GM23338 (cell line): ENCODE measurements around the gene ZGLP1. TPM values are rescaled to one million over a fixed set of nuclear protein-coding genes. Genes with fewer than 3 reads are reported as not detected.

Source experiments
- ATAC-seq: fragments of 200-7000 bp; cut with Tn5 transposase; 3 replicates; pipeline ENCODE4 v1.9.1; 2020
- DNase-seq: peaks from one replicate; pipeline ENCODE4 v3.0.0-alpha.2; 2015; ENCODE audit warnings: low spot score
- H2AFZ ChIP-seq: fragments of 200-600 bp; sonication (generic); 2 replicates; pipeline ENCODE4 v1.8.0; 2016; ENCODE audit warnings: antibody characterized with exemption, mild to moderate bottlenecking, moderate library complexity
- H3F3A ChIP-seq: fragments of 200-600 bp; sonication (generic); replicated peaks from 2 replicates; pipeline ENCODE4 v1.8.0; 2017; ENCODE audit warnings: antibody characterized with exemption, mixed run types, low read depth
- H3K27ac ChIP-seq: fragments of 200-600 bp; sonication (generic); 2 replicates; pipeline ENCODE4 v1.6.1; 2016; ENCODE audit warnings: low read depth
- H3K27me3 ChIP-seq: fragments of 200-600 bp; sonication (generic); 2 replicates; pipeline ENCODE4 v1.8.0; 2016; ENCODE audit warnings: mild to moderate bottlenecking, mixed run types, moderate library complexity; ENCODE audit not compliant: insufficient read depth
- H3K36me3 ChIP-seq: fragments of 200-600 bp; sonication (generic); 2 replicates; pipeline ENCODE4 v1.8.0; 2016; ENCODE audit warnings: mild to moderate bottlenecking; ENCODE audit not compliant: insufficient read depth
- H3K4me1 ChIP-seq: fragments of 200-600 bp; sonication (generic); 2 replicates; pipeline ENCODE4 v1.8.0; 2016; ENCODE audit warnings: mild to moderate bottlenecking, moderate library complexity; ENCODE audit not compliant: insufficient read depth
- H3K4me2 ChIP-seq: fragments of 200-600 bp; sonication (generic); 2 replicates; pipeline ENCODE4 v1.7.1; 2017; ENCODE audit warnings: mixed run types
- H3K4me3 ChIP-seq: fragments of 200-600 bp; sonication (generic); 2 replicates; pipeline ENCODE4 v1.6.1; 2016; ENCODE audit warnings: mixed run types
- H3K79me2 ChIP-seq: fragments of 200-600 bp; sonication (generic); replicated peaks from 2 replicates; pipeline ENCODE4 v1.8.0; 2017; ENCODE audit warnings: mild to moderate bottlenecking; ENCODE audit not compliant: insufficient read depth
- H3K9me2 ChIP-seq: fragments of 200-600 bp; sonication (generic); 2 replicates; pipeline ENCODE4 v1.8.0; 2017; ENCODE audit not compliant: insufficient read depth
- H4K20me1 ChIP-seq: fragments of 200-600 bp; sonication (generic); replicated peaks from 2 replicates; pipeline ENCODE4 v1.8.0; 2017; ENCODE audit warnings: mild to moderate bottlenecking; ENCODE audit not compliant: insufficient read depth
- H3K27ac Mint-ChIP-seq: 2 replicates; pipeline ENCODE4 v1.8.0; 2020; ENCODE audit warnings: inconsistent platforms, mild to moderate bottlenecking, moderate library complexity, mixed read lengths
- H3K27me3 Mint-ChIP-seq: 3 replicates; pipeline ENCODE4 v1.8.0; 2022; ENCODE audit warnings: low read depth, mild to moderate bottlenecking, moderate library complexity, mixed read lengths, inconsistent platforms; ENCODE audit not compliant: insufficient read depth, poor library complexity
- H3K36me3 Mint-ChIP-seq: 3 replicates; pipeline ENCODE4 v1.8.0; 2021; ENCODE audit warnings: low read depth, mild to moderate bottlenecking, inconsistent platforms, moderate library complexity, mixed read lengths
- H3K4me1 Mint-ChIP-seq: 3 replicates; pipeline ENCODE4 v1.8.0; 2020; ENCODE audit warnings: mild to moderate bottlenecking, inconsistent platforms, mixed read lengths
- H3K4me3 Mint-ChIP-seq: 3 replicates; pipeline ENCODE4 v1.8.0; 2021; ENCODE audit warnings: moderate library complexity, mild to moderate bottlenecking, inconsistent platforms, mixed read lengths
- H3K9me3 Mint-ChIP-seq: 3 replicates; pipeline ENCODE4 v1.8.0; 2020; ENCODE audit warnings: moderate library complexity, mild to moderate bottlenecking, inconsistent platforms, mixed read lengths
- CREB1 ChIP-seq: fragments of 250-450 bp; sonication (Bioruptor Pico); IDR thresholded peaks from 2 replicates; pipeline ENCODE4 v1.5.0; 2020; ENCODE audit warnings: low read depth, mild to moderate bottlenecking, moderate library complexity
- CTCF ChIP-seq, 2 experiments: fragments of 200-600 bp in 1 of 2; sonication (generic) in 1 of 2; conservative IDR thresholded peaks; 2 replicates each; pipeline versions ENCODE4 v1.5.1 to v1.6.1; 2016 to 2017; ENCODE audit warnings: antibody characterized with exemption in 2 of 2, low read depth in 2 of 2, mild to moderate bottlenecking in 2 of 2, moderate library complexity in 1 of 2
- ETS1 ChIP-seq: IDR thresholded peaks from 2 replicates; pipeline ENCODE4 v1.6.1; 2016; ENCODE audit warnings: antibody characterized with exemption
- EZH2 ChIP-seq: fragments of 200-600 bp; sonication (generic); IDR thresholded peaks from one replicate; pipeline ENCODE4 v1.8.0; 2017; ENCODE audit warnings: antibody characterized with exemption, mild to moderate bottlenecking, low read depth; ENCODE audit not compliant: unreplicated experiment
- EZH2phosphoT487 ChIP-seq: fragments of 200-600 bp; sonication (generic); IDR thresholded peaks from one replicate; pipeline ENCODE4 v1.8.1; 2018; ENCODE audit warnings: antibody characterized with exemption; ENCODE audit not compliant: unreplicated experiment
- NANOG ChIP-seq: IDR thresholded peaks from 2 replicates; pipeline ENCODE4 v1.6.1; 2016; ENCODE audit warnings: antibody characterized with exemption, borderline replicate concordance
- POLR2AphosphoS5 ChIP-seq: IDR thresholded peaks from 2 replicates; pipeline ENCODE4 v1.6.1; 2016; ENCODE audit warnings: antibody characterized with exemption, low read depth
- REST ChIP-seq: IDR thresholded peaks from one replicate; pipeline ENCODE4 v1.6.1; 2018; ENCODE audit warnings: antibody characterized with exemption; ENCODE audit not compliant: unreplicated experiment
- ZNF114 ChIP-seq: fragments of 250-450 bp; sonication (Bioruptor Pico); IDR thresholded peaks from 2 replicates; pipeline ENCODE4 v1.5.0; 2020; ENCODE audit warnings: mild to moderate bottlenecking, moderate library complexity
- ZNF331 ChIP-seq: fragments of 250-450 bp; sonication (Bioruptor Pico); IDR thresholded peaks from 2 replicates; pipeline ENCODE4 v1.5.0; 2020; ENCODE audit warnings: low read depth, mild to moderate bottlenecking, moderate library complexity
- polyA plus RNA-seq: library from polyadenylated mRNA; unstranded; fragments of >200 nt; fragmentation: Nextera tagmentation; extraction: Ambion mirVana; gene quantifications from 2 replicates; pipeline ENCODE4 v1.2.1, GENCODE V29; 2016
- total RNA-seq: library from RNA; depleted of rRNA; stranded (reverse); fragments of >200 nt; shearing (Covaris generic); gene quantifications from 2 replicates; pipeline ENCODE4 v1.2.3, GENCODE V29; 2014

ZGLP1 gene
- total and polyA plus RNA-seq, 2 experiments from 2014 or later = 1.5 to 5.3 TPM

- Histone ChIP-seq H3F3A (peaks cover 12% of the 10 kb centered on the region), H3K27me3 (no peaks in the 10 kb centered on the region), H3K9me2 (no peaks in the 10 kb centered on the region), H3K79me2 (peaks cover 6% of the 10 kb centered on the region), H3K27ac (peak within 1 kb of the TSS; percentile 83; the same call in 1 of the 2 replicates), H2AFZ (peak within 1 kb of the TSS; percentile 96), H3K4me1 (peaks cover 12% of the 10 kb centered on the region; the same call in 1 of the 2 replicates), H4K20me1 (peaks cover 3% of the 10 kb centered on the region; the same call in 1 of the 2 replicates), H3K4me2 (peak within 1 kb of the TSS; percentile 92), H3K36me3 (peaks cover 3% of the 10 kb centered on the region; the same call in 1 of the 2 replicates), H3K4me3 (peak within 1 kb of the TSS; percentile 92)
- Mint-ChIP-seq H3K4me3 (peak within 1 kb of the TSS; percentile 94), H3K27ac (peak within 1 kb of the TSS; percentile 92), H3K9me3 (no peaks in the 10 kb centered on the region), H3K36me3 (peaks cover 32% of the 10 kb centered on the region), H3K4me1 (peaks cover 13% of the 10 kb centered on the region; the same call in 2 of the 3 replicates), H3K27me3 (peaks cover 12% of the 10 kb centered on the region)
- peak; percentile 90 for ATAC-seq
- peak; percentile 95 for DNase-seq
- TF ChIP-seq ZNF331 (CRISPR knock-in tag) (no peak), ETS1 (0 out of 2 replicates have a peak, but pooled peaks have one; percentile 35), POLR2AphosphoS5 (peak; percentile 86), EZH2 (no peak), ZNF114 (CRISPR knock-in tag) (no peak)
Measured at GRCh38 chr19:10315335-10316214, 6.0 kb upstream of the ZGLP1 start, which contains the start of gene FDX2. Gene FDX2, minus strand, starts transcription at chr19:10316015. Its CDS starts 19 bp downstream, at chr19:10315996.

GRCh38 chr19:10306327-10306726 is 3.3 kb downstream of the ZGLP1 start:
- Histone ChIP-seq H3K4me2 (no peak overlapping the region), H3K4me3 (no peak overlapping the region), H4K20me1 (no peaks in the 10 kb centered on the region), H3K27me3 (no peaks in the 10 kb centered on the region), H2AFZ (no peak overlapping the region), H3K36me3 (no peaks in the 10 kb centered on the region), H3F3A (no peaks in the 10 kb centered on the region), H3K4me1 (no peaks in the 10 kb centered on the region), H3K27ac (no peak overlapping the region), H3K79me2 (no peaks in the 10 kb centered on the region), H3K9me2 (no peaks in the 10 kb centered on the region)
- no peak for DNase-seq
- Mint-ChIP-seq H3K9me3 (no peaks in the 10 kb centered on the region), H3K4me1 (no peaks in the 10 kb centered on the region), H3K27me3 (peaks cover 21% of the 10 kb centered on the region), H3K4me3 (no peak overlapping the region), H3K27ac (no peak overlapping the region), H3K36me3 (no peaks in the 10 kb centered on the region)
- ATAC-seq = no peak
- TF ChIP-seq EZH2phosphoT487 (no peak), ZNF114 (CRISPR knock-in tag) (no peak), POLR2AphosphoS5 (no peak), REST (no peak), EZH2 (no peak), CREB1 (no peak), NANOG (no peak), CTCF (conservative IDR thresholded peaks at IDR 0.05; ENCODE audit: low read depth in 2 of 2) (no peak), ZNF331 (CRISPR knock-in tag) (no peak)
